HepG2 (cell line): Measurements from ENCODE around the gene CD93.

Source experiments
- ETV6 ChIP-seq: sonication (generic); formaldehyde crosslinking; conservative IDR thresholded peaks from 2 replicates; pipeline ENCODE4 v1.4.0; 2020; ENCODE audit warnings: missing genetic modification reagents
- EZH2 ChIP-seq: conservative IDR thresholded peaks from 2 replicates; pipeline ENCODE4 v1.6.1; 2012; ENCODE audit warnings: mild to moderate bottlenecking, low read depth, low read length, moderate library complexity
- IKZF1 ChIP-seq: fragments of 450-650 bp; IDR thresholded peaks from 2 replicates; pipeline ENCODE4 v1.7.1; 2016
- RBFOX2 ChIP-seq: fragments of 200-400 bp; formaldehyde crosslinking; IDR thresholded peaks from 2 replicates; pipeline ENCODE4 v1.6.1; 2017; ENCODE audit warnings: low read depth, mild to moderate bottlenecking, low read length
- TCF7L2 ChIP-seq: IDR thresholded peaks from 2 replicates; pipeline ENCODE4 v1.6.1; 2011; ENCODE audit warnings: mild to moderate bottlenecking, low read depth, low read length, moderate library complexity
- ZNF75D ChIP-seq: sonication (generic); formaldehyde crosslinking; IDR thresholded peaks from 2 replicates; pipeline ENCODE4 v1.8.1; 2023; ENCODE audit warnings: missing genetic modification reagents, mild to moderate bottlenecking, borderline replicate concordance

DNA sequence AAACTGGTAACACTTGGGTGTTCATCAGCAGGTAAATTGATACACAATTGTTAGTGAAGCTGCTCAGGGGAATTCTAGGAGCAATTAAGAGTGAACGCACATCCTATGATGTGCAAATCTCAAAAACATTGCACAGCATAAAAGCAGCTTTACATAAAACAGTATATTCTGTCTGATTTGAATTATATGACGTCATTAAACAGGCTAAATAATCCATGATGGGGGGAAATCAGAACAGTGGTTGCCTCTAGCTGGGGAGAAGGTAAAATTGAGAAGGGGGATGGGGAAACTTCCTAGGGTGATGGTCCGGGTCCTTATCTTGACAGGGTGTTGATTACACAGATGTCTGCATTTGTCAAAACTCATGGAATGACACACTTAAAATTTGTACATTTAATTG is 19.4 kb downstream of the CD93 start:
- TF ChIP-seq ETV6 (no peak), EZH2 (no peak), TCF7L2 (no peak), RBFOX2 (no peak), ZNF75D (no peak), IKZF1 (no peak)
